OCI-LY7 (cell line): ENCODE data around the gene ASB5. TPM values are rescaled to one million over a fixed set of nuclear protein-coding genes. Genes with fewer than 3 reads are reported as not detected.

Experiments
- BruUV-seq: library from RNA; stranded (reverse); fragments of 400-500 nt; replicated peaks from 2 replicates; lab custom pipeline; 2021; lab: Mats Ljungman, UMichigan
- CTCF ChIA-PET: fragments of 300-600 bp; sonication (Branson Sonifier 250); formaldehyde crosslinking; loops from one replicate; lab custom pipeline; 2022; ENCODE audit warnings: antibody characterized with exemption; ENCODE audit not compliant: unreplicated experiment; lab: Charles Lee
- POLR2A ChIA-PET: fragments of 300-600 bp; sonication (Branson Sonifier 250); formaldehyde crosslinking; loops from one replicate; lab custom pipeline; 2022; ENCODE audit warnings: antibody characterized with exemption; lab: Charles Lee
- DNase-seq: peaks from one replicate; pipeline ENCODE4 v3.0.0-alpha.2; 2015; ENCODE audit warnings: low spot score
- H2AFZ ChIP-seq: fragments of 200-600 bp; sonication (generic), shearing (Covaris generic); 2 replicates; pipeline ENCODE4 v1.6.1; 2014; ENCODE audit warnings: mild to moderate bottlenecking, antibody characterized with exemption, low read length, moderate library complexity
- H3K27ac ChIP-seq: fragments of 200-600 bp; sonication (generic); 2 replicates; pipeline ENCODE4 v1.5.1; 2014; ENCODE audit warnings: mixed run types, low read depth, mild to moderate bottlenecking, moderate library complexity, low read length, inconsistent platforms; ENCODE audit not compliant: poor library complexity, severe bottlenecking
- H3K36me3 ChIP-seq: fragments of 200-600 bp; sonication (generic); 2 replicates; pipeline ENCODE4 v1.6.1; 2014; ENCODE audit warnings: mild to moderate bottlenecking, antibody characterized with exemption, low read length, moderate library complexity, mixed read lengths; ENCODE audit not compliant: insufficient read depth
- H3K4me1 ChIP-seq: fragments of 200-600 bp; sonication (generic); 2 replicates; pipeline ENCODE4 v1.5.1; 2014; ENCODE audit warnings: mild to moderate bottlenecking, low read length; ENCODE audit not compliant: insufficient read depth, poor library complexity, severe bottlenecking
- H3K4me2 ChIP-seq: fragments of 200-600 bp; sonication (generic); 2 replicates; pipeline ENCODE4 v1.6.1; 2014; ENCODE audit warnings: mild to moderate bottlenecking, low read length
- H3K4me3 ChIP-seq: fragments of 200-600 bp; sonication (generic); 2 replicates; pipeline ENCODE4 v1.5.1; 2014; ENCODE audit warnings: mild to moderate bottlenecking, low read depth, low read length; ENCODE audit not compliant: poor library complexity, severe bottlenecking
- H3K79me2 ChIP-seq: fragments of 200-600 bp; sonication (generic); 2 replicates; pipeline ENCODE4 v1.6.1; 2016; ENCODE audit warnings: low read depth, mild to moderate bottlenecking, low read length, moderate library complexity, mixed read lengths; ENCODE audit not compliant: insufficient read depth
- H3K9me2 ChIP-seq: fragments of 200-600 bp; sonication (generic); 2 replicates; pipeline ENCODE4 v1.6.1; 2016; ENCODE audit warnings: mild to moderate bottlenecking, low read length, mixed read lengths; ENCODE audit not compliant: insufficient read depth
- H3K9me3 ChIP-seq: fragments of 200-600 bp; sonication (generic); 2 replicates; pipeline ENCODE4 v1.6.1; 2014; ENCODE audit warnings: mild to moderate bottlenecking, mixed run types, low read length, mixed read lengths
- H4K20me1 ChIP-seq: fragments of 200-600 bp; sonication (generic); 2 replicates; pipeline ENCODE4 v1.6.1; 2014; ENCODE audit warnings: mild to moderate bottlenecking, antibody characterized with exemption, low read length, moderate library complexity, mixed read lengths; ENCODE audit not compliant: insufficient read depth
- EZH2phosphoT487 ChIP-seq: fragments of 200-600 bp; sonication (generic); IDR thresholded peaks from 2 replicates; pipeline ENCODE4 v1.6.1; 2018; ENCODE audit warnings: low read depth, borderline replicate concordance, mild to moderate bottlenecking, mixed run types, antibody characterized with exemption, low read length, moderate library complexity, mixed read lengths
- intact Hi-C: fragments of 100-400 bp; cut with micrococcal nuclease; formaldehyde crosslinking; loops from one replicate; pipeline ENCODE4 v1.10.0; 2022; ENCODE audit not compliant: unreplicated experiment
- total RNA-seq, 2 experiments: library from RNA; depleted of rRNA in 1 of 2; stranded (reverse); fragments of >200 nt in 1 of 2; shearing (Covaris generic) in 1 of 2; gene quantifications; 2 replicates each; pipeline ENCODE4 v1.2.3, GENCODE V29; 2014 to 2022
- TF ChIP-seq, protein P1 (sequence below): fragments of 200-600 bp; sonication (generic); conservative IDR thresholded peaks from 2 replicates; pipeline ENCODE4 v1.5.1; 2014; ENCODE audit warnings: mild to moderate bottlenecking, antibody characterized with exemption, low read length, moderate library complexity, mixed read lengths

ASB5 gene
- total RNA-seq, 2 experiments from 2014 or later, result not detected

DNA sequence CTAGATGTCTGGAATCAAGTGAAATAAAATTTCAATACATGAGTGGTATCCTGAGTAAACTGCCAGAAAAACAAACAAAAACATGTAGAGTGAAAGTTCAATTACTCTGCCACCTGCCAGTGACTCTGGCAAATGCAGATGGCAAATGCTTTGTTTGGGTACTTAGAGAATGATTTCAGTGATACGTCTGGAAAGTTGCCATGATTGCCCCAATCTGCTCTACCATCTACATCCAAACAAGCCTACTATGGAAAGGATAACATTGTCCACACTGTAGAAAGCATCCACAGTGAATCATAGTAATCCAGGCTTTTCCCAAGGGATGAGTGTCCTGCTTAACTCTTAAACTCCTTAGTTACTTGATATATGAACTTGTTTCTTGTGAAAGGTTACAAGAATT lies 77.0 kb downstream of the ASB5 start:
- no peaks in the 10 kb centered on the region for H4K20me1 ChIP-seq
- peaks cover 6% of the 10 kb centered on the region for H3K4me1 ChIP-seq
- H3K4me3 ChIP-seq, result no peak overlapping the region
- DNase-seq, result no peak
- TF ChIP-seq EZH2phosphoT487, result no peak
- TF ChIP-seq, protein P1, sequence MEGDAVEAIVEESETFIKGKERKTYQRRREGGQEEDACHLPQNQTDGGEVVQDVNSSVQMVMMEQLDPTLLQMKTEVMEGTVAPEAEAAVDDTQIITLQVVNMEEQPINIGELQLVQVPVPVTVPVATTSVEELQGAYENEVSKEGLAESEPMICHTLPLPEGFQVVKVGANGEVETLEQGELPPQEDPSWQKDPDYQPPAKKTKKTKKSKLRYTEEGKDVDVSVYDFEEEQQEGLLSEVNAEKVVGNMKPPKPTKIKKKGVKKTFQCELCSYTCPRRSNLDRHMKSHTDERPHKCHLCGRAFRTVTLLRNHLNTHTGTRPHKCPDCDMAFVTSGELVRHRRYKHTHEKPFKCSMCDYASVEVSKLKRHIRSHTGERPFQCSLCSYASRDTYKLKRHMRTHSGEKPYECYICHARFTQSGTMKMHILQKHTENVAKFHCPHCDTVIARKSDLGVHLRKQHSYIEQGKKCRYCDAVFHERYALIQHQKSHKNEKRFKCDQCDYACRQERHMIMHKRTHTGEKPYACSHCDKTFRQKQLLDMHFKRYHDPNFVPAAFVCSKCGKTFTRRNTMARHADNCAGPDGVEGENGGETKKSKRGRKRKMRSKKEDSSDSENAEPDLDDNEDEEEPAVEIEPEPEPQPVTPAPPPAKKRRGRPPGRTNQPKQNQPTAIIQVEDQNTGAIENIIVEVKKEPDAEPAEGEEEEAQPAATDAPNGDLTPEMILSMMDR, result no peak
- H3K27ac ChIP-seq, result no peak overlapping the region
- no peaks in the 10 kb centered on the region for H3K79me2 ChIP-seq
- CTCF ChIA-PET, result no interaction called here
- H3K4me2 ChIP-seq, result no peak overlapping the region
- H3K36me3 ChIP-seq, result no peaks in the 10 kb centered on the region
- POLR2A ChIA-PET, result no interaction called here
- BruUV-seq, result no TSS peak
- intact Hi-C loops, result loop anchor here (10.0 kb wide), 1 partner anchor 133 kb away; no protein-coding TSS in a partner anchor
- H3K9me2 ChIP-seq, result no peaks in the 10 kb centered on the region
- H2AFZ ChIP-seq, result no peak overlapping the region
- H3K9me3 ChIP-seq, result no peaks in the 10 kb centered on the region

DNA sequence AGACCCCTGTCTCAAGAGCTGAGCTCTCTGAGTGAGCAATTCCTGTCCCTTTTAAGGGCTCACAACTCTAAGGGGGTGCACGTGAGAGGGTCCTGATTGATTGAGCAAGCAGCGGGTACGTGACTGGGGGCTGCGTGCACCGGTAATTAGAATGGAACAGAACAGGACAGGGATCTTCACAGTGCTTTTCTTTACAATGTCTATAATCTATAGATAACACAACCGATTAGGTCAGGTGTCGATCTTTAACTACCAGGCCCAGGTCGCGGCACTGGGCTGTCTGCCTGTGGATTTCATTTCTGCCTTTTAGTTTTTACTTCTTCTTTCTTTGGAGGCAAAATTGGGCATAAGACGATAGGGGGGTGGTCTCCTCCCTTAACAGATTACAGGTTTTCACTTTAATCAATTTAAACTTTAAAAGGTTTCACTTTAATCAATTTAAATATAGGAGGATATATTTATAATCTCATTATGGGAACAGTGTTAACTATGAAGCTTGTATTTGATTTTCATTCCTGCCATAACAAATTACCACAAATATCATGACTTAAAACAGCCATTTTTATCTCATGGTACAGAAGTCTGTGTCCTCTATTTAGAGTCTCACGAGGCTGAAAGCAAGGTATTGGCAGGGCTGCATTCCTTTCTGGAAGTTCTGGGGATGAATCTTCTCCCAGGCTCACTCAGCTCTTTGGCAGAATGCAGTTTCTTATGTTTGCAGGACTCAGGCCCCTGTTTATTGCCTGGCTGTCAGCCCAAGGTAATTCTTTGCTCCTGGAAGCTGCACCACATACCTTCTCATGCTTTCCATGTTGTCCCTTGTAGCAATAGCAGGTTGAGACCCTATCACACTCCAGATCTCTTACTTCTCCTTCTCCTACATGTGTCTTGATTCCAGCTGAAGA lies 78.9 kb downstream of the ASB5 start:
- H3K27ac ChIP-seq, result no peak overlapping the region
- BruUV-seq, result no TSS peak
- POLR2A ChIA-PET, result interaction anchor here (1.5 kb wide), 1 partner anchor 116 kb away, joined by 4 read pairs; no protein-coding TSS in a partner anchor
- H3K4me2 ChIP-seq, result no peak overlapping the region
- no peaks in the 10 kb centered on the region for H3K79me2 ChIP-seq
- no peaks in the 10 kb centered on the region for H3K4me1 ChIP-seq
- H2AFZ ChIP-seq, result no peak overlapping the region
- H3K9me2 ChIP-seq, result no peaks in the 10 kb centered on the region
- CTCF ChIA-PET, result interaction anchor here (1.1 kb wide), 1 partner anchor 9 kb away, joined by 4 read pairs; no protein-coding TSS in a partner anchor
- H3K4me3 ChIP-seq, result no peak overlapping the region
- no peaks in the 10 kb centered on the region for H4K20me1 ChIP-seq
- intact Hi-C loops, result loop anchor here (10.0 kb wide), 1 partner anchor 135 kb away; no protein-coding TSS in a partner anchor
- TF ChIP-seq, protein P1, result no peak
- TF ChIP-seq EZH2phosphoT487, result no peak
- no peaks in the 10 kb centered on the region for H3K9me3 ChIP-seq
- no peak for DNase-seq
- H3K36me3 ChIP-seq, result no peaks in the 10 kb centered on the region

DNA sequence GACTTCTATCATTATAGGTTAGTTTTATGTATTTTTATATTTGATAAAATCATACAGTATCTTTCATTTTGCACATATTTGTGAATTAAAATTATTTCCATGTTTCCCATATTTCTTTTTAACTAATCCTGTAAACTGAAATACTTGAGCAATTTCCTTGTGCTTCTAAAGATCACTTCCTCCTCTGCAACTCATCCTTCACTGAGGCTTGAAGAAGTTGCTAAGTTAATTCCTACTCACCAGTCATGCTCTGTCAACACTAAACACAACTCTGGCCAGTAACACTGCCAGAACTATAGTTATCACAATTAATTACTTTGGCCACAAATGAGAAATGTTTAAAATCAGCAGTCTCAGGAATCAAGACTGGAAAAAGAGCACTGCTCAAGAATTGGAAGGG lies 80.4 kb downstream of the ASB5 start:
- CTCF ChIA-PET, result no interaction called here
- H4K20me1 ChIP-seq, result no peaks in the 10 kb centered on the region
- H3K9me3 ChIP-seq, result no peaks in the 10 kb centered on the region
- TF ChIP-seq EZH2phosphoT487, result no peak
- TF ChIP-seq, protein P1, result no peak
- no peak overlapping the region for H3K27ac ChIP-seq
- H2AFZ ChIP-seq, result no peak overlapping the region
- no peak overlapping the region for H3K4me3 ChIP-seq
- no peaks in the 10 kb centered on the region for H3K4me1 ChIP-seq
- H3K4me2 ChIP-seq, result no peak overlapping the region
- H3K9me2 ChIP-seq, result no peaks in the 10 kb centered on the region
- intact Hi-C loops, result no loop called here
- DNase-seq, result no peak
- H3K79me2 ChIP-seq, result no peaks in the 10 kb centered on the region
- H3K36me3 ChIP-seq, result no peaks in the 10 kb centered on the region
- POLR2A ChIA-PET, result no interaction called here
- no TSS peak for BruUV-seq
